Astrocyte (in vitro differentiated cells and primary cell): ENCODE results near the gene SAMD4A.

Experiments used
- EZH2 ChIP-seq: IDR thresholded peaks from 2 replicates; pipeline ENCODE4 v1.6.1; 2012; ENCODE audit warnings: mild to moderate bottlenecking, low read length, inconsistent platforms; ENCODE audit not compliant: insufficient read depth
- TF ChIP-seq, protein P1 (sequence below): IDR thresholded peaks from 2 replicates; pipeline ENCODE4 v1.5.1; 2011; ENCODE audit warnings: low read depth, mild to moderate bottlenecking, inconsistent platforms, low read length, moderate library complexity; ENCODE audit not compliant: insufficient read depth

DNA sequence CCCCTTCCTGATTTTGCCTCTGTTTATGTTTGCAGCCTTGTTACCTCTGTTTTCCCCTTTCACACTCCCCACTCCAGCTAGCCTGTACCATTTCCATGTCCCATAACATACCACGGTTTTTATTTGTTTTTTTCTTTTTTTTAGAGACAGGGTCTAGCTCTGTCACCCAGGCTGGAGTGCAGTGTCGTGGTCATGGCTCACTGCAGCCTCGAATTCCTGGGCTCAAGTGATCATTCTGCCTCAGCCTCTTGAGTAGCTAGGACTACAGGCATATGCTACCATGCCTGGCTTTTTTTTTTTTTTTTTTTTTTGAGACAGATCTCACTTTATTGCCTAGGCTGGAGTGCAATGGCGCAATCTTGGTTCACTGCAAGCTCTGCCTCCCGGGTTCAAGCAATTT lies 18.4 kb upstream of the SAMD4A start:
- TF ChIP-seq, protein P1, sequence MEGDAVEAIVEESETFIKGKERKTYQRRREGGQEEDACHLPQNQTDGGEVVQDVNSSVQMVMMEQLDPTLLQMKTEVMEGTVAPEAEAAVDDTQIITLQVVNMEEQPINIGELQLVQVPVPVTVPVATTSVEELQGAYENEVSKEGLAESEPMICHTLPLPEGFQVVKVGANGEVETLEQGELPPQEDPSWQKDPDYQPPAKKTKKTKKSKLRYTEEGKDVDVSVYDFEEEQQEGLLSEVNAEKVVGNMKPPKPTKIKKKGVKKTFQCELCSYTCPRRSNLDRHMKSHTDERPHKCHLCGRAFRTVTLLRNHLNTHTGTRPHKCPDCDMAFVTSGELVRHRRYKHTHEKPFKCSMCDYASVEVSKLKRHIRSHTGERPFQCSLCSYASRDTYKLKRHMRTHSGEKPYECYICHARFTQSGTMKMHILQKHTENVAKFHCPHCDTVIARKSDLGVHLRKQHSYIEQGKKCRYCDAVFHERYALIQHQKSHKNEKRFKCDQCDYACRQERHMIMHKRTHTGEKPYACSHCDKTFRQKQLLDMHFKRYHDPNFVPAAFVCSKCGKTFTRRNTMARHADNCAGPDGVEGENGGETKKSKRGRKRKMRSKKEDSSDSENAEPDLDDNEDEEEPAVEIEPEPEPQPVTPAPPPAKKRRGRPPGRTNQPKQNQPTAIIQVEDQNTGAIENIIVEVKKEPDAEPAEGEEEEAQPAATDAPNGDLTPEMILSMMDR, result no peak
- TF ChIP-seq EZH2, result no peak
